AG04450 (cell line): ENCODE results near the gene AOC1. TPM values are rescaled to one million over a fixed set of nuclear protein-coding genes. Genes with fewer than 3 reads are reported as not detected.

Experiments
- CTCF ChIA-PET: fragments of 300-600, 350-600 bp; formaldehyde crosslinking; extraction: SDS; loops from one replicate; lab custom pipeline; 2022; ENCODE audit warnings: antibody characterized with exemption, inconsistent platforms; lab: Charles Lee
- POLR2A ChIA-PET: fragments of 350-600 bp; formaldehyde crosslinking; extraction: SDS; loops from one replicate; lab custom pipeline; 2021; ENCODE audit warnings: antibody characterized with exemption, inconsistent platforms; lab: Yijun Ruan, JAX
- DNase-seq: peaks from one replicate; pipeline ENCODE4 v3.0.0-alpha.2; 2011; ENCODE audit warnings: low read depth, low spot score
- H3K27ac ChIP-seq: one replicate; pipeline ENCODE4 v1.5.1; 2012; ENCODE audit warnings: low read depth, low read length, control low read depth
- H3K27me3 ChIP-seq: one replicate; pipeline ENCODE4 v1.6.0; 2012; ENCODE audit warnings: low read length; ENCODE audit not compliant: control insufficient read depth, insufficient read depth
- H3K4me3 ChIP-seq: 2 replicates; pipeline ENCODE4 v1.5.1; 2011; ENCODE audit warnings: mild to moderate bottlenecking, low read depth, low read length, control low read depth
- H3K9me3 ChIP-seq: 2 replicates; pipeline ENCODE4 v1.5.1; 2012; ENCODE audit warnings: low read length; ENCODE audit not compliant: control insufficient read depth, insufficient read depth
- CTCF ChIP-seq: IDR thresholded peaks from 2 replicates; pipeline ENCODE4 v1.5.1; 2011; ENCODE audit warnings: low read depth, low read length, control low read depth, inconsistent platforms
- polyA plus RNA-seq: library from polyadenylated mRNA; depleted of rRNA; stranded (reverse); fragments of >200 nt; gene quantifications from 2 replicates; pipeline ENCODE4 v1.2.3, GENCODE V29; 2011

The AOC1 gene
- polyA plus RNA-seq, 1 experiment = not detected

GRCh38 chr7:150856303-150857275, 4.3 kb downstream of the AOC1 start:
- POLR2A ChIA-PET = no interaction called here
- peaks cover 2% of the 10 kb centered on the region; the same call in 1 of the 2 replicates for H3K9me3 ChIP-seq
- no peak overlapping the region for H3K4me3 ChIP-seq
- peaks cover 6% of the 10 kb centered on the region for H3K27me3 ChIP-seq
- CTCF ChIA-PET = interaction anchor here (1.9 kb wide), 1 partner anchor 20 kb away, joined by 5 read pairs; no protein-coding TSS in a partner anchor
- no peak for TF ChIP-seq CTCF
- no peak for DNase-seq
- no peak overlapping the region for H3K27ac ChIP-seq

- ChIA-PET CTCF (interaction anchor here (1.9 kb wide), 1 partner anchor 19 kb away, joined by 5 read pairs; no protein-coding TSS in a partner anchor), POLR2A (no interaction called here)
- no peak for DNase-seq
- Histone ChIP-seq H3K9me3 (peaks cover 2% of the 10 kb centered on the region; the same call in 1 of the 2 replicates), H3K4me3 (no peak overlapping the region), H3K27ac (no peak overlapping the region), H3K27me3 (peaks cover 6% of the 10 kb centered on the region)
- TF ChIP-seq CTCF = no peak
Measured at GRCh38 chr7:150857276-150858055, 5.1 kb downstream of the AOC1 start.

DNA sequence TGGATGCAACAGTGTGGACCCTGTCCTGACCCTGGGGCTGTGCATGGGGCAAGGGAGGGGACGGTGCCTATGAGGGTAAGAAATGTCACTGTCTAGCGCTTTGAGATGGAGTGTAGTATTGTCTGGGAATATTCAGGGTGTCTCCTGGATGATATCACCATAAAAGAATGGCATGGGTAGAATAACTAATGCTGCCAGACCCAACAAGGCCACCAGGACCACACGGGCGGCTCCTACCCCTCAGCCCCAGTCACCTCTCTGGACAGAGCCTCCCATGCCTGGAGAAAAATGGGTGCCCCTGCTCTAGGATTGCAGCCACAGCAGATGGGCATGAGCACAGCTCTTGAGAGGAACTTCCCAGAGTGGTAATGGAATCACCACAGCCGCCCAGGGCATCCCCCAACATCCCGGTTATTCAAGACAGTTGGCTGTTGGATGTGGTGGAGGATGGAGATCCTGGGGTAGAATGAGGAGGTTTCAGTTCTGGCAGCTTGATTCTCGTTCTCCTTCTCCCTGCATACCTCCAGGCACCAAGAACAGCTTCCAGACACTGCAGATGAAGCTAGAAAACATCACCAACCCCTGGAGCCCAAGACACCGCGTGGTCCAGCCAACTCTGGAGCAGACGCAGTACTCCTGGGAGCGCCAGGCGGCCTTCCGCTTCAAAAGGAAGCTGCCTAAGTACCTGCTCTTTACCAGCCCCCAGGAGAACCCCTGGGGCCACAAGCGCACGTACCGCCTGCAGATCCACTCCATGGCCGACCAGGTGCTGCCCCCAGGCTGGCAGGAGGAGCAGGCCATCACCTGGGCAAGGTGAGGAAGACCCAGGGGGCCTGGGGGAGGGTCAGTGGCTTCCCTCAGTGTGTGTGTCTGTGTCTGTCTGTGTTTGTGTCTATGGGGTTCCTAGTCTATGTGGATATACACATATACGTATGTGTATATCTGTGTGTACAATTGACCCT, 6.2 kb downstream of the AOC1 start:
- ChIA-PET CTCF (no interaction called here), POLR2A (no interaction called here)
- peaks cover 2% of the 10 kb centered on the region for H3K27me3 ChIP-seq
- H3K27ac ChIP-seq = no peak overlapping the region
- no peak for TF ChIP-seq CTCF
- H3K4me3 ChIP-seq = no peak overlapping the region
- H3K9me3 ChIP-seq = peaks cover 2% of the 10 kb centered on the region; the same call in 1 of the 2 replicates
- DNase-seq = no peak

GRCh38 chr7:150860291-150860977, 8.1 kb downstream of the AOC1 start:
- CTCF ChIA-PET = interaction anchor here (0.9 to 1.0 kb wide), 2 partner anchors 38 to 82 kb away, joined by 3 to 4 read pairs; no protein-coding TSS in a partner anchor
- no peak for DNase-seq
- POLR2A ChIA-PET = no interaction called here

More at GRCh38 chr7:150860291-150860977, 8.1 kb downstream of the AOC1 start:
- Histone ChIP-seq H3K4me3 (no peak overlapping the region), H3K9me3 (peaks cover 2% of the 10 kb centered on the region; the same call in 1 of the 2 replicates), H3K27me3 (peaks cover 2% of the 10 kb centered on the region), H3K27ac (no peak overlapping the region)
- no peak for TF ChIP-seq CTCF
